ENCODE results near the gene KCNA5. TPM values are rescaled to one million over a fixed set of nuclear protein-coding genes. Genes with fewer than 3 reads are reported as not detected.

The KCNA5 gene
- total and polyA plus RNA-seq, 2 donors (not counting 1 experiment from before 2014, with no cell fraction given): not detected

DNA sequence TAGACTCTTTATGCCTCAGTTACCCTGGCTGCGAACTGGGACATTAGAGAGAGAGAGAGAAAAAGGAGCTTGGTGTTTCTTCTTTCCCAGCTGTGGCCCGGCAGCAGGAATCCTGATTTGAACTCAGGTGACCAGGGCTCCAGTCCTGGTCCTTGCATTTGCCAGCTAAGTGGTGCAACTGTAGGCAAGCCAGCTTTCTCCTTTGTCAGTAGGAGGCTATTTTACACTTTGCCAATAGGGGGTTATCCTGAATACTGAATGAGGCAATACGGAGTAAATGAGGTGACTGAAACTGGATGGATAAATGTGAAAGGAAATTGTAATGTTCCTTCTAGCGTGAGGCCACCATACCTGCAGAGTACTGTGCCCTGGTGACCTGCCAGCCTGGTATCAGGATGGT, 27.8 kb downstream of the KCNA5 start:
- H2AFZ ChIP-seq (ENCODE audit: low read length): no peak overlapping the region
- H3K36me3 ChIP-seq (ENCODE audit: control insufficient read depth, insufficient read depth, low read length): no peaks in the 10 kb centered on the region
- no peak overlapping the region for H3K4me2 ChIP-seq (ENCODE audit: extremely low read depth, insufficient read depth, low read length)
- no peaks in the 10 kb centered on the region for H3K9me3 ChIP-seq (ENCODE audit: control insufficient read depth, insufficient read depth, low read depth, low read length)
- no peak overlapping the region for H3K27ac ChIP-seq (ENCODE audit: insufficient read depth, low read length)
- DNase-seq (ENCODE audit: low read depth in 2 of 2): no peak
- no peak overlapping the region for H3K4me3 ChIP-seq (replicated peaks in 1 of 4; ENCODE audit: control extremely low read depth in 1 of 4, insufficient read depth in 1 of 4, low read depth in 3 of 4, low read length in 4 of 4)
- no peaks in the 10 kb centered on the region for H3K79me2 ChIP-seq (ENCODE audit: control insufficient read depth, insufficient read depth, low read length)
- no peaks in the 10 kb centered on the region for H3K27me3 ChIP-seq (ENCODE audit: control insufficient read depth, insufficient read depth, low read length)
- no peaks in the 10 kb centered on the region for H4K20me1 ChIP-seq (ENCODE audit: control insufficient read depth, extremely low read depth, insufficient read depth, low read length)
- H3K9ac ChIP-seq (ENCODE audit: insufficient read depth, low read length): no peak overlapping the region
- no peak for TF ChIP-seq EZH2 (IDR thresholded peaks at IDR 0.05; ENCODE audit: low read length, missing control alignments)
- TF ChIP-seq, protein P1, sequence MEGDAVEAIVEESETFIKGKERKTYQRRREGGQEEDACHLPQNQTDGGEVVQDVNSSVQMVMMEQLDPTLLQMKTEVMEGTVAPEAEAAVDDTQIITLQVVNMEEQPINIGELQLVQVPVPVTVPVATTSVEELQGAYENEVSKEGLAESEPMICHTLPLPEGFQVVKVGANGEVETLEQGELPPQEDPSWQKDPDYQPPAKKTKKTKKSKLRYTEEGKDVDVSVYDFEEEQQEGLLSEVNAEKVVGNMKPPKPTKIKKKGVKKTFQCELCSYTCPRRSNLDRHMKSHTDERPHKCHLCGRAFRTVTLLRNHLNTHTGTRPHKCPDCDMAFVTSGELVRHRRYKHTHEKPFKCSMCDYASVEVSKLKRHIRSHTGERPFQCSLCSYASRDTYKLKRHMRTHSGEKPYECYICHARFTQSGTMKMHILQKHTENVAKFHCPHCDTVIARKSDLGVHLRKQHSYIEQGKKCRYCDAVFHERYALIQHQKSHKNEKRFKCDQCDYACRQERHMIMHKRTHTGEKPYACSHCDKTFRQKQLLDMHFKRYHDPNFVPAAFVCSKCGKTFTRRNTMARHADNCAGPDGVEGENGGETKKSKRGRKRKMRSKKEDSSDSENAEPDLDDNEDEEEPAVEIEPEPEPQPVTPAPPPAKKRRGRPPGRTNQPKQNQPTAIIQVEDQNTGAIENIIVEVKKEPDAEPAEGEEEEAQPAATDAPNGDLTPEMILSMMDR (conservative IDR thresholded peaks at IDR 0.05 in 1 of 2, IDR thresholded peaks at IDR 0.05 in 1 of 2; ENCODE audit: low read depth in 1 of 2, low read length in 2 of 2): no peak
- H3K4me1 ChIP-seq (ENCODE audit: control insufficient read depth, extremely low read depth, insufficient read depth, low read length): no peaks in the 10 kb centered on the region

DNA sequence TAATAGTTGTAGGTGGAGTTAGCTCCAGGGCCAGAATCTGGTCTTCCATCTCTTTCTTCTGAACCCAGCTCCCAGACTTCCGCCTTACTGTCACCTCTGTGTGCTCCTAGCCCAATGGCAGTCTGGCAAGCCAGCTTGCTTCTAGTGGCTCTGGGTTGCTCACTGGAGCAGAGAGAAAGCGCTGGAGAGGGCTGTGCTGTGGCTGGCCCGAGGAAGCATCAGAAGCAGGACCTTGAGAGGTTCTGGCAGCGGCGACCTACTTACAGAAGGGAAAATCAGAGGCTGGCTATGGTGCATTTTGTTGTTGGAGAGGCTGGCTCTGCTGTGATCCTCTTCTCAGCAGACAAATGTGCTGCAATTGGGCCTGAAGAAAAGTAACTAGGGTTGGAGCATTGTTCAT, 28.6 kb downstream of the KCNA5 start:
- Histone ChIP-seq H3K4me1 (ENCODE audit: control insufficient read depth, extremely low read depth, insufficient read depth, low read length) (no peaks in the 10 kb centered on the region), H4K20me1 (ENCODE audit: control insufficient read depth, extremely low read depth, insufficient read depth, low read length) (no peaks in the 10 kb centered on the region), H3K9me3 (ENCODE audit: control insufficient read depth, insufficient read depth, low read depth, low read length) (no peaks in the 10 kb centered on the region), H3K9ac (ENCODE audit: insufficient read depth, low read length) (no peak overlapping the region), H3K4me2 (ENCODE audit: extremely low read depth, insufficient read depth, low read length) (no peak overlapping the region), H3K27me3 (ENCODE audit: control insufficient read depth, insufficient read depth, low read length) (no peaks in the 10 kb centered on the region), H3K36me3 (ENCODE audit: control insufficient read depth, insufficient read depth, low read length) (no peaks in the 10 kb centered on the region), H2AFZ (ENCODE audit: low read length) (no peak overlapping the region), H3K27ac (ENCODE audit: insufficient read depth, low read length) (no peak overlapping the region), H3K79me2 (ENCODE audit: control insufficient read depth, insufficient read depth, low read length) (no peaks in the 10 kb centered on the region), H3K4me3 (replicated peaks in 1 of 4; ENCODE audit: control extremely low read depth in 1 of 4, insufficient read depth in 1 of 4, low read depth in 3 of 4, low read length in 4 of 4) (no peak overlapping the region)
- TF ChIP-seq, protein P1 (conservative IDR thresholded peaks at IDR 0.05 in 1 of 2, IDR thresholded peaks at IDR 0.05 in 1 of 2; ENCODE audit: low read depth in 1 of 2, low read length in 2 of 2): no peak
- TF ChIP-seq EZH2 (IDR thresholded peaks at IDR 0.05; ENCODE audit: low read length, missing control alignments): no peak
- DNase-seq (ENCODE audit: low read depth in 2 of 2): no peak

DNA sequence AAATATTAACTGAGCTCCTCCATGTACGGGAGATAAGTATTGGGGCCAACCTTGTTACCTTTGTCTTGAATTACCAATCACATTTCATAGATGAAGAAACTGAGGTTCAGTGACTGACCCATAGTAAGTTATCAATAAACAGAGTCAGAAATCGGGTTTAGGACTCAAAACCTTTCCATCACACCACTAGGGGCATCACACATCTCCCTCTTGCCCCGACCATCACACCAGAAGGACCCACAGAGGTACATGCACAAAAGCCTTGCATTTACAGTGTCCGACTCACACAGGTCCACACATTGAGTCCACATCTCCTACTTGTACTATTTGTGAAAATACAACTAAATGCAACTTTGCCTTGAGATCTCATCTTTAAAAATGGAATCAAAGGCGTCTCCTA, 29.4 kb downstream of the KCNA5 start:
- no peaks in the 10 kb centered on the region for H4K20me1 ChIP-seq (ENCODE audit: control insufficient read depth, extremely low read depth, insufficient read depth, low read length)
- H3K36me3 ChIP-seq (ENCODE audit: control insufficient read depth, insufficient read depth, low read length): no peaks in the 10 kb centered on the region
- no peak overlapping the region for H2AFZ ChIP-seq (ENCODE audit: low read length)
- no peak overlapping the region for H3K27ac ChIP-seq (ENCODE audit: insufficient read depth, low read length)
- no peaks in the 10 kb centered on the region for H3K4me1 ChIP-seq (ENCODE audit: control insufficient read depth, extremely low read depth, insufficient read depth, low read length)
- no peaks in the 10 kb centered on the region for H3K79me2 ChIP-seq (ENCODE audit: control insufficient read depth, insufficient read depth, low read length)
- no peak overlapping the region for H3K4me2 ChIP-seq (ENCODE audit: extremely low read depth, insufficient read depth, low read length)
- H3K27me3 ChIP-seq (ENCODE audit: control insufficient read depth, insufficient read depth, low read length): no peaks in the 10 kb centered on the region
- H3K9ac ChIP-seq (ENCODE audit: insufficient read depth, low read length): no peak overlapping the region
- no peak for DNase-seq (ENCODE audit: low read depth in 2 of 2)
- no peak for TF ChIP-seq EZH2 (IDR thresholded peaks at IDR 0.05; ENCODE audit: low read length, missing control alignments)
- TF ChIP-seq, protein P1 (conservative IDR thresholded peaks at IDR 0.05 in 1 of 2, IDR thresholded peaks at IDR 0.05 in 1 of 2; ENCODE audit: low read depth in 1 of 2, low read length in 2 of 2): no peak
- H3K9me3 ChIP-seq (ENCODE audit: control insufficient read depth, insufficient read depth, low read depth, low read length): no peaks in the 10 kb centered on the region
- no peak overlapping the region for H3K4me3 ChIP-seq (replicated peaks in 1 of 4; ENCODE audit: control extremely low read depth in 1 of 4, insufficient read depth in 1 of 4, low read depth in 3 of 4, low read length in 4 of 4)

Data from fibroblast of lung (primary cell).